HCT116 (cell line): ENCODE measurements around the gene TSPAN3.

Source experiments
- CTCF ChIP-seq, 3 experiments: fragments of 200-600 bp in 1 of 3; sonication (generic) in 1 of 3; IDR thresholded peaks in 2 of 3; conservative IDR thresholded peaks in 1 of 3; 2 replicates each; pipeline ENCODE4 v1.5.1; 2012 to 2017; ENCODE audit warnings: low read depth in 2 of 3, low read length in 2 of 3, antibody characterized with exemption in 1 of 3, borderline replicate concordance in 1 of 3, control low read depth in 1 of 3, mild to moderate bottlenecking in 1 of 3, mixed read lengths in 1 of 3, mixed run types in 1 of 3, moderate library complexity in 1 of 3; ENCODE audit not compliant: insufficient read depth in 1 of 3
- EZH2 ChIP-seq: fragments of 200-600 bp; sonication (generic); IDR thresholded peaks from 2 replicates; pipeline ENCODE4 v1.6.1; 2017; ENCODE audit warnings: antibody characterized with exemption, mixed run types
- RAD21 ChIP-seq: IDR thresholded peaks from 2 replicates; pipeline ENCODE4 v1.6.1; 2012; ENCODE audit warnings: low read depth, mild to moderate bottlenecking
- REST ChIP-seq: IDR thresholded peaks from 2 replicates; pipeline ENCODE4 v1.6.1; 2012; ENCODE audit warnings: low read depth
- SIN3A ChIP-seq: IDR thresholded peaks from 2 replicates; pipeline ENCODE4 v1.6.1; 2012; ENCODE audit warnings: low read depth

GRCh38 chr15:76996526-76997401 lies 74.1 kb downstream of the TSPAN3 start:
- TF ChIP-seq CTCF (IDR thresholded peaks at IDR 0.05 in 2 of 3, conservative IDR thresholded peaks at IDR 0.05 in 1 of 3; ENCODE audit: borderline replicate concordance in 1 of 3, insufficient read depth in 1 of 3, low read depth in 2 of 3, low read length in 2 of 3) (no peak), SIN3A (no peak), REST (no peak), EZH2 (no peak), RAD21 (no peak)
